Stimulated activated CD4-positive, alpha-beta T cell treated with anti-CD3 and anti-CD28 coated beads, TNF-alpha, amount 100 ng/mL, for 1 hour (primary cell): ENCODE measurements around the gene C1QL1.

ENCODE experiments used
- DNase-seq, 3 donors: peaks; one replicate each; pipeline ENCODE4 v3.0.0-alpha.2; 2020; ENCODE audit warnings: low read depth in 3 of 3, low spot score in 1 of 3

The C1QL1 gene

GRCh38 chr17:44968225-44969143 is at the start of gene C1QL1:
C1QL1 (minus strand) TSS chr17:44968303; CDS start chr17:44968048, 255 bp downstream.
- DNase-seq, result peak; percentile 53 to 86 (median 66)

- DNase-seq, result no peak
Observed at GRCh38 chr17:45016823-45017222, 48.7 kb upstream of the C1QL1 start.

- DNase-seq, result no peak
Observed at GRCh38 chr17:45016237-45016636, 48.1 kb upstream of the C1QL1 start.

GRCh38 chr17:45013021-45013997 is 45.2 kb upstream of the C1QL1 start:
- DNase-seq, result no peak

- no peak for DNase-seq
Observed at GRCh38 chr17:45011767-45012166, 43.7 kb upstream of the C1QL1 start.

GRCh38 chr17:45009676-45010467 is 41.8 kb upstream of the C1QL1 start:
- no peak for DNase-seq

GRCh38 chr17:45008216-45008615 is 40.1 kb upstream of the C1QL1 start:
- no peak for DNase-seq

- DNase-seq, result no peak
Observed at GRCh38 chr17:45006927-45007461, 38.9 kb upstream of the C1QL1 start.

- no peak for DNase-seq
Observed at GRCh38 chr17:45005700-45006099, 37.6 kb upstream of the C1QL1 start.

GRCh38 chr17:45004388-45004787 is 36.3 kb upstream of the C1QL1 start:
- no peak for DNase-seq

GRCh38 chr17:45003877-45004276 is 35.8 kb upstream of the C1QL1 start:
- DNase-seq, result no peak

GRCh38 chr17:45001310-45001709 is 33.2 kb upstream of the C1QL1 start:
- DNase-seq, result no peak

- no peak for DNase-seq
Observed at GRCh38 chr17:44999433-44999832, 31.3 kb upstream of the C1QL1 start.

- DNase-seq, result no peak
Observed at GRCh38 chr17:44998646-44999045, 30.5 kb upstream of the C1QL1 start.

- no peak for DNase-seq
Observed at GRCh38 chr17:44997733-44998520, 29.8 kb upstream of the C1QL1 start.

- DNase-seq, result no peak
Observed at GRCh38 chr17:44996304-44996703, 28.2 kb upstream of the C1QL1 start.

GRCh38 chr17:44995436-44996001 is 27.4 kb upstream of the C1QL1 start:
- no peak for DNase-seq

GRCh38 chr17:44992242-44992939 is 24.3 kb upstream of the C1QL1 start:
- no peak for DNase-seq

- DNase-seq, result no peak
Observed at GRCh38 chr17:44990994-44991393, 22.9 kb upstream of the C1QL1 start.
